GM19455 (cell line): ENCODE results near the gene OR2A42.
A peak's percentile ranks its signal among the peaks of the same experiment; 100 is the strongest.
"Not testable (repeated sequence)": the region's sequence is repeated elsewhere in the genome, so short reads cannot be mapped to it uniquely, and the experiment has no call there.

ENCODE experiments used
- ATAC-seq: cut with Tn5 transposase; IDR thresholded peaks from one replicate; pipeline ENCODE4 v1.9.1; 2021; ENCODE audit not compliant: unreplicated experiment

Gene OR2A42

DNA sequence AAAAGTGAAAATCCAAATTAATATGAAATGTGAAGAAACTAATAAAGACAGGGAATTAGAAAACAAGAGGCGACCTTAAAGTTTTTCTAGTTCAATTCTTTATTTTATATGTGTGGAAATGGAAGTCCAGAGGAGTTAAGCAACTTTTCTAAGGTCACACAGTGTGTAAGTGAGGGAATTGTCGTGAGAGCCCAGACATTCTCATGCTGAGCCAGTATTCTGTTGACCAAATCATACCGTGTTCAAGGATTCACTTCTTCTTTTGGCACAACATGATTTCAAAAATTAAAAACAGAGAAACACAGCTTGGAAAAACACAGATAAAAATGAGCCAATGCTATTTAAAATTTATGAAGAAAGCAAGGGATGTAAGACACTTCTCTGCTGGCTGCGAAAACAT lies 12.5 kb downstream of the OR2A42 start:
- ATAC-seq: not testable (repeated sequence)

DNA sequence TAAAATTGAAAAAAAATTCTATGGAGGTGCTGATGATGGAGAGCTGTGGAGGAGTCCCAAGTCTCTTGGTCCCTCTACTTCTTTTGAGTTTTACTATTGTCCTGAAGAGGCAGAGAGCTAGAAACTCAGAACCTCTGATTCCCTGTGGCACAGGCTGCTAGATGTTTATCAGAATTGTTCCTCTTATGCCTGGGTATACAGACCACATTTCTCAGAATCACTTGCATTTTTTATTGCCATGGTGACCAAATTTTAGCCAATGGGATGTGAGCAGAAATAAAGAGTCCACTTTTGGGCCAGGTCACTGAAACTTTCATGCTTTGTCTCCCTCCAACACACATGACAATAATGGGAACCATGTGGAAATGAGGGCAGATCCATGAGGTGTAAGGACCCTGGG lies 15.7 kb downstream of the OR2A42 start:
- ATAC-seq: not testable (repeated sequence)

GRCh38 chr7:144220531-144220930 lies 18.9 kb downstream of the OR2A42 start:
- not testable (repeated sequence) for ATAC-seq

DNA sequence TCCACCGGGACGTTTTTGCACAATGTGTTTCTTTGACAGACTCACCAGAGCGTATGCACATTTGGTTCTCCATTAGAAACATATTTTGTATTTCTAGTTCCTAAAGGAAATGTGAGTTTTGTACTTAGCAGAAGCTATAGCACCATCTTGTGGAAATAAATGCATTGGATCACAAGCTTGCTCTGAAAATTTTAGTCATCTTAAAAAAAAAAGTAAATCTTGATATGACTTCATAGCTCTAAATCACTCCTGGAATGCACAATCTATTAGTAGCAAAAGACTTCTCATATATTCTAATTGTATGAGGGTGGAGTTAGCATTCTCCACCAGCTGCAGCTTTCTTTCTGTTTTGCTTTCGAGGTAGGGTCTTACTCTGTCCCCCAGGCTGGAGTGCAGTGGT lies 20.3 kb downstream of the OR2A42 start:
- ATAC-seq: peak; percentile 48

DNA sequence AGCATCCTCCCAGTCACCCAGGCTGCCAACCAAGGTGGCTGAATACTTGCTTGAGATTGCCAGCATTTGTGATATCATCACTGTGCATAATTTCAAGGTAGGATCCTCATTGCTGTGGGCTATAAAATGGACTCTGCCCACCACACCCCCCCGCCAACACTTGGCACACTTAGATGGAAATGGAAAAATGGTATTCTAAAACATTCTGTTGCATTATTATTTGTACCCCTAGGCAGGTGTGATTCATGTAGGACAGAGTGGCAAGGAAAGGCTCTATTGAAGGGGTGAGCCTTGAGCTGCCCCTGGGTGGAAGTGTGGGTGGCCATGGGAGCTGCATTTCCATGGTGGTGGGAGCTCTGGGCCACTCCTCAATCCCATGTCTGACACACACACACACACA lies 20.8 kb downstream of the OR2A42 start:
- ATAC-seq: not testable (repeated sequence)

DNA sequence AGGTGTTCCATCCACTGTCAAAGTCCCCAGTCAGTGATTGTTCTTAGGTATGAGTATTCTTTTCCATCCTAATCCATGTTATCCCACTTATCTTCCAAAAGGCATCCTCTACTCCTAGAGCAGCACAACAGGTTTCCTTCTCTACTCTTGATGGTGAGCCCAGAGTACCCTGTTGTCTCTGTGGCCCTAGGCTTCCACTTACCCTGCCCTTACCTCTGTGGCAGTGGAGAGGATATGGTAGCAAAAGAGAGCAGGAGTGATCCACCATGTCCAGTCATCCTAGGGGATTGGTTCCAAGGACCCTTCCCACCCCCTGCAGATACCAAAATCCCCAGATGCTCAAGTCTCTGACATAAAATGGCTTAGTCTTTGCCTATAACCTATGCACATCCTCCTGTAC lies 22.2 kb downstream of the OR2A42 start:
- ATAC-seq: not testable (repeated sequence)

GRCh38 chr7:144205306-144205705 lies 34.1 kb downstream of the OR2A42 start:
- ATAC-seq: not testable (repeated sequence)

DNA sequence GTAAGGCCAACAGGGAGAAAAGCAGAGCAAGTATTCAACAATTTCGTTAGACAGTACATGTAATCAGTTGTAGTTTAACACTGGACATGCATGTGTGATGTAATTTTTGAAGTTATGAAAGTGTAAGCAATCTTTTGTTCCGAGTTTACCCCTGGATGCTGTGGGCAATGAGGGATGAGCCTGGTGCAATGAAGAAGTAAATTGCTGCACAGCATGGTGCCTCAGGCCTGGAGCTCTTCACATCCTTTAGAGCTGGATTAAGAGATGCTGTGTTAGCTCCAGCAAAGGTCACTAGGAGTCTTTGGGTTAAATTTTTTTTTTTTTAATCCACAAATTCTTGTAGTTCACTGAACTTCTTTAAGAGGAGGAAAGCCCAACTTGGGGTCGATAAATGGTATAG lies 36.3 kb downstream of the OR2A42 start:
- ATAC-seq: not testable (repeated sequence)

GRCh38 chr7:144201978-144202377 lies 37.4 kb downstream of the OR2A42 start:
- peak; percentile 27 for ATAC-seq

DNA sequence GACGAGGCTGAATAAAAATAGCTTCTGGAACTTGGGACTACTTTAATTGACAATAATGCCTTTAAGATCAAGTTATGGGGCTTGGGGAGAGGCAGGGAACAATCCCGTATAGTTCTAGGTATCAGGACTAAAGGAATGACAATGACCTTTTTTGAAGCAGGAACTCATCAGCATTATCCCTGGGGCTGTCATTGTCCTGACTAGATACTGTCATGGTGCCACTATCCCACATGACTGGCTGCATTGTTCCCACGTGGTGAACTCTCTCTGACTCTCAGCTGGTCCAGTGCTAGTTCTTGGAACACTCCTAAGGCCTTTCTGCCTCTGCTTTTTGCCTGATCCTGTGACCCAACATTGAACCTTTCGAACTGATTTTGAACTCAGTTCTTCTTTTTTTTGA lies 40.5 kb downstream of the OR2A42 start:
- ATAC-seq: not testable (repeated sequence)

GRCh38 chr7:144195212-144195872 lies 44.1 kb downstream of the OR2A42 start, which contains the start of gene ARHGEF35:
Gene ARHGEF35 (minus strand): TSS chr7:144195833. CDS start chr7:144188383, 7,450 bp downstream.
- ATAC-seq: peak; percentile 83

- ATAC-seq: not testable (repeated sequence)
Measured at GRCh38 chr7:144194453-144194852, 45.0 kb downstream of the OR2A42 start.

- not testable (repeated sequence) for ATAC-seq
Measured at GRCh38 chr7:144193782-144194181, 45.6 kb downstream of the OR2A42 start.

- not testable (repeated sequence) for ATAC-seq
Measured at GRCh38 chr7:144188578-144189171, 50.7 kb downstream of the OR2A42 start.

- ATAC-seq: not testable (repeated sequence)
Measured at GRCh38 chr7:144187848-144188247, 51.6 kb downstream of the OR2A42 start.

GRCh38 chr7:144183166-144183565 lies 56.2 kb downstream of the OR2A42 start, which contains the start of gene CTAGE4:
Gene CTAGE4 (plus strand): TSS chr7:144183466. CDS start chr7:144183504, 38 bp downstream.
- not testable (repeated sequence) for ATAC-seq

GRCh38 chr7:144179165-144179479 lies 60.3 kb downstream of the OR2A42 start:
- ATAC-seq: not testable (repeated sequence)

DNA sequence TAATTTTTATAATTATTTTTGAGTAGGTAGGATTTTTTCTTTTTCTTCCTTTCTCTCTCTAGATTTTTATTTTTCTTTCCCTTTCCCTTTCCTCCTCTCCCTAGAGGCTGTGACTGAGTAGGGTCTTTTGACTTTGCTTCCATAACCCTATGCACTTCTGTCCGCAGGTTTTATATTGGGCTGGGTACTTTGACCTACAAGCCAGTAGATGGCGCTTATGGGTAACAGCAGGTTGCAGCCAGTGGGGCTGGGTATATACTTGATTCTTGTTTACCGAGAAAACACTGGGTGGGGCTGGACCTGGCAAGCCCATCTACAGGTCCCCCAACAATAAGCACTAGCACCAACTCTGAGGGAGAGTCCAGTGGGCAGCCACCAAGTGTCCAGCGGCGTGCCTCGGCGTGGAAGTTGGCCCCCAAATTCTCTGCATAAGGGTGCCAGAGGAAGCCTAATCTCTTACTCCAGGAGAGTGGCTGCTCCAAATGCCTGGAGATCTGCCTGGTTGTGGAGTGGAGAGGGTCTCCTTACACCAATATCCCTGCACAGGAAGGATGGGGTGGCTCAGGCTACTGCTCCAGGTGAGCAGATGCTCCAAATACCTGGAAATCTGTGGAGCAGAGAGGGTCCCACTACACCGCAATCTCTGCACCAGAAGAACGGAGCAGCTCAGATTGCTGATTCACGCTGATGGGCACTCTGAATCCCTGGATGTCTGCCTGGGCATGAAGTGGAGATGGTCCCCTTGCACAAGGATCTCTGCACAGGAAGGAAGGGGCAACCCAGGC lies 60.8 kb downstream of the OR2A42 start:
- ATAC-seq: peak; percentile 97
